Stimulated activated CD4-positive, alpha-beta T cell treated with anti-CD3 and anti-CD28 coated beads, Interleukin-15, amount 100 ng/mL, for 24 hours (primary cell): ENCODE results near the gene CDH16.
"Not testable (repeated sequence)": the region's sequence is repeated elsewhere in the genome, so short reads cannot be mapped to it uniquely, and the experiment has no call there.

Source experiments
- DNase-seq: peaks from one replicate; pipeline ENCODE4 v3.0.0-alpha.2; 2020

CDH16 gene

DNA sequence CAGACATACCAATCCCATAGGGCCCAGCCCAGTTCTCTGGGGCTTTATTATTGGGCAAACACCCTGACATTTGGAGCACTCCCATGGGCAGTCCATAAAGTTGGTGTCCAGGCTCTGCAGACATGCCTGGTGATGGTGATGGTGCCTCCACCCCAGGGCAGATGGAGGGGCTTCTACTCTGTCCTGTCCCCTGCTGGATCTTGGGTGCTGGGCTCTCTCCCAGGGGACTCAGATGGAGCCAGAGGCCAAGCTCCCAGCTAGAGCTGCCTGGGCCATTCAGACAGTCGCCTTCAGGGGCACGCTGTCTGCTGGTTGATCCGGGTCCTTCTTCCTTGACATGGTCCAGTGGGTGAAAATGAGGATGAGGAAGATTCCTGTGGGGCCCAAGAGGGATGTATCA, 10.6 kb downstream of the CDH16 start:
- no peak for DNase-seq

DNA sequence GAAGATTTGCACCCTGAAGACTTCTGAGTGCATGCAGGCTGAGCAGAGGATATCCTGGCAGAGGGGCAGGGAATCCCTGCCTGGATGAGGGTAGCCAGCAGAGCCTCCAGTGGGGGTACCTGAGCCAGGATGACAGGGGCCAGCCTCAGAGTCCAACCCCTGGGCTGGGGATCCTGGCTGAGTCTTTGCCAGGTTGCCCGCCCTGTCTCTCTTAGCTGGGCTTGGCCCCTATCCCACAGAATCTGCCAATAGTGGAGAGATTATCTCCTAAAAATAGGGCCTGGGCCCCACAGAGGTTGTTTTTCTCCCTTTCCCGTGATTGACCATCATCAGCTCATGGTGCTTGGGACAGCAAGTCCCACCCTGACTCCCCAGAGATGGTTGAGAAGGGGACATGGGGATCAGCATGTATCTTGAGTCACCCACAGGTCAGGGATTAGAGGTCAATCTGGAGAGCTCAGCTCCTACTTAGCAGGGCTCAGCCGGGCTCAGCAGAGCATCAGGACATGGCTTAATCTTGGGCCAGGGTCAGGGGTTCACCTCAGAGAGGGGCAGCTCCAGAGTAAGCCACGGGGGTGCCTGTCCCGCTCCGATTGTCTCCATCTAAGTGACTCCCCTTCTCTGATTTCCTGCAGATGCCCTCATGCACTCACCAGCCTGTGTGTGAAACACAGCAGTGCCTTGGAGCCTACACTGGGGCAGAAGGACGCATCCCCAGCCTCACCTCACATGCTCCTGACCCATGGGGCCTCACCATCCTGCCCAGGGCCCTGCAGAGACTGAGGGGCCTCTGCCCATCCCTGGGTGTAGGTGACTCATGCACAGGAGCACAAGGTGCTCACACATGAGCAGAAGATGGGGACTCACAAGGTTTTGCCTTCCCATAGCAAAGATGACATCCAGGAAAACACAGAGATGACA, 11.5 kb downstream of the CDH16 start:
- no peak for DNase-seq

DNA sequence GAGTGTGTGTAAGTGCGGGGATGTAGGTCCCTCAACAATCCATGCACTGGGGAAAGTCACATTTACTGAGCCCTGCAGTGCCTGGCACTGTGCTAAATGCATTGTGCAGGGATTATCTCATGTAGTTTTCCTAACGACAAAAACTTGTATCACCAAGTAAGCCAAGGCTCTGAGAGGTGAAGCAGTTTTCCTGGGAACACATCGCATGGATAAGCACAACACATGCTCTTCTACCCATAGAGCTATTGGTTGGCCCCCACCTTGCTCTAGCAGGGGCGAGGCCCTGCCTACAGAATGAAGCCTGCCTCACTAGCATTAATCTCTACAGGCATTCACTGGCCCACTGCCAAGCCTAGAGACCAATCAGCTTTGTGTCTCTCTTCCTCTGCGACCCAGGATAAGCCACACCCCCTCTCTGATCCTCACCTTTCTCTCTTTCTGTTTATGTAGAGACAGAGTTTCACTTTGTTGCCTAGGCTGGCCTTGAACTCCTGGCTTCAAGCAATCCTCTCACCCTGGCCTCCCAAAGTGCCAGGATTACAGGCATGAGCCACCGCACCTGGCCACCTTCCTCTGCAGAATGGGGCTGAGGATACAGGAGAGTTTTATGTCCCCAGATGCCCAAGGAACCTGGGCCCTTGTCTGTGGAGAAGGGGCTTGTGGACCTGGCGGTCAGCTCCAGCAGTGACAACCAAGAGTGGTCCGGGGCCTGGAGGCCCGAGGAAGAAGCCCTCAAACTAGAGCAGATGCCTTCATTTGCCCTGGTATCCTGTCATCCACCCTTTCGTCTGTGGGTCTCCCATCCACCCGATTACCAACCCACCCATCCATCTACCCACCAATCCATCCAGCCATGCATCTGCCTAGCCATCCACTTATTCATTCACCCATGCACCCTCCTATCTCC, 12.8 kb downstream of the CDH16 start:
- DNase-seq: peak; percentile 60

GRCh38 chr16:66904846-66905632, 13.6 kb downstream of the CDH16 start:
- no peak for DNase-seq

- no peak for DNase-seq
Observed at GRCh38 chr16:66904428-66904845, 14.2 kb downstream of the CDH16 start.

- no peak for DNase-seq
Observed at GRCh38 chr16:66903544-66904427, 14.9 kb downstream of the CDH16 start.

GRCh38 chr16:66902648-66903543, 15.8 kb downstream of the CDH16 start:
- no peak for DNase-seq

GRCh38 chr16:66901626-66902025, 17.1 kb downstream of the CDH16 start:
- DNase-seq: no peak

DNA sequence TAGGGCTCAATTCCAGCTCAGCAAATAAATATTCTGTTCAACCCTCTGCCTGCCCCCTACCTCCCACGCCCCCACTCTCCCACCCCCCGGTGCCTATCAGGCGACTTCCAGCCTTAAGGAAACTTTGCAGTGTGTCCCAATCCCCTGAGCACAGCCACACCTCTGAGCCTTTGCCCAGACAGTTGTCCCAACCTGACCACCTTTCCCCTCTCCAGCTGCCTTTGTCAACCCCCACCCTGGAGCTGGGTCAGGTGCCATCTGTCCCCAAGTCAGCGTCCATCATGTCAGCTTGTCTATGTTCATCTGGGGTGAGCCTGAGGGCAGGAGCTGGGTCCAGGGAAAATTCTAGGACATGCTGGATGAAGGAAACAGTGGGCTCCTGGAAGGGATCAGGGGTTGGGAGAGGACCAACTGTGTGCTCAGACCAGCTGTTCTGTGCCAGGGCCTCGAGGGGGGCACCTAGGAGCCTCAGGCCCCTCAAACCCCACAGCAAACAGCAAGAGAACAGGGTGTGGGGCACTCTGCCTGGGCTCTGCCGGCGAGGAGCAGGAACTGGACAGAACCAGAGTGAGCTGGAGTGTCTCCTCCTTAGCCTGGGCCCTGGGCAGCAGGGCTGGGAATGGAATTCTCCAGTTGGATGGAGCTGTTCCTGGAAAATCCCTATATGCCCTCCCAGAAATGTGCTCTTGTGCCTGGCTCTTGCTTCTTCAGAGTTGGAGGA, 17.8 kb downstream of the CDH16 start:
- no peak for DNase-seq

DNA sequence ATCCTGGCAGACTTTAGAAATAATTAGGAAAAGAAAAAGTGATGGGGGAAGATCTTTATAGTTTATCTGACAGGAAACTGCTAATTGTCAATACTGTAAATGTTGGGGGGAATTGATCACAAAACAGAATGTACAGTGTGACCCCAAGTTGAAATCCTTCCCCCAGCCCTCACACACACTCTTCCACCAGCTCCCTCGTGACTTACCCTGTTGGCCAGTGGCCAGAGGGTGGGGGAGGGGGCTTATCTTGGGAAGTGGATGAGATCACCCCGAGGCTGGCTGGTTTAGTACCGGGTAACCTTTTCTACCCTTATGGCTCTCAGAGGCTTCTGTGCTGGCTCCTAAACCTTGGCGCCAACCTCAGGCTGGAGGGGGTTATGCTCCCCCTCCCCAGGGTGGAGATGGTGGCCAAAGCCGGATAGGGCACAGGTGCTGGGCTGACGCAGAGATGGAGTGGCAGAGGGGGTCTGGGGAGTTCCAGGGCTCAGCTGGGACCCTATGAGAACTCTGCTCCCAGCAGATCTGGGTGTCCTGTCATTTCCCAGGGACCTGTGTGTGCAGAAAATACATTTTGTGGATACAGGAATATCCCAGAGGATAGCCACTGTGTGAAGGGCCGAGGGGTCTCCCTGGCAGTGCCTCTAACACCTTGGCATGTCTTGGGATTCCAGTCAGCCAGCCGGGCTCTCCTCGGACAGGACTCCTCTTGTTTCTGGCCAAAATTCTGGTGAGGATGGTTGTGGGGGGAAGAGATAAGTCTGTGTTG, 18.6 kb downstream of the CDH16 start:
- DNase-seq: no peak

DNA sequence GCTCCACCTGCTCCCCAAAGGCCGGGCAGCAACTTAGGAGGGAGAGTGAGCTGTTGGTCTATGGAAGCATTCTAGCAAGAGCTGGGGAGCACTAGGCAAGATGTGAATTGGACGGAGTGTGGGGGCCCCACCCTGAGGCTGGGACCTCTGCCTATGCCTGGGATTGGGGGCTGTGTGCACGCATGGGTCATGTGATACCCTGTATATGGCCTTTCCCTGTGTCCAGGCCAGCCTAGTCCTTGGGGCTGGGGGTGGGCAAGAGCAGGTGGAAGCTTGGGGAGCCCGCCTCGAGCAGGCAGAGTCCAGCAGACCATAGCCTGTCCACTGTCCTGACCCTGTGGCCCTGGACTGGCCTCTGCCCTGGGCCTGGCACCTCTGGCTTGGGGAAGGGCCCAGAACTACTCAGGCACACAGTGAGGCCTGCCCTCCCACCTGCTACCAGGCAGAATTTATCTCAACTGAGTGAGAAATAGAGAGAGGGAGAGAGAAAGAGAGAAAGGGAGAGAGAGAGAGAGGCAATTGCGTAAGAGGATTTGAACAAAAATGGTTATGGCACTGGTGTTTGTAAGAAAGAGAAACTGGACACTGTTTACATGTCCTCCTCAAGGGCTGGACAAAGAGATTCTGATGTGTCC, 19.3 kb downstream of the CDH16 start:
- DNase-seq: no peak

GRCh38 chr16:66898933-66899309, 19.8 kb downstream of the CDH16 start:
- no peak for DNase-seq

DNA sequence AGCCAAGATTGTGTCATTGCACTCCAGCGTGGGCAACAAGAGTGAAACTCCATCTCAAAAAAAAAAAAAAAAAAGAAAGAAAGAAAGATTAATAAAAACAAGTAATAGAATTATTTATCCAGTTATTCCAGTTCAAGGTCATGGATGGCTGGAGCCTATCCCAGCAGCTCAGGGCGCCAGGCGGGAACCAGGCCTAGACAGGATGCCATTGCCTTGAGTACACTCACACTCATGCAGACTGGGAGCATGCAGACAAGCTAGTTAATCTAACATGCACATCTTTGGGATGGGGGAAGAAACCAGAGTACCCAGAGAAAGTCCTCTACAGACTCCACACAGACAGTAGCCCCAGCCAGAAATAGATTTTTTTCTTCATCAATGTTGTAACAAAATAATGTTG, 20.5 kb downstream of the CDH16 start:
- no peak for DNase-seq

- DNase-seq: not testable (repeated sequence)
Observed at GRCh38 chr16:66896682-66897081, 22.0 kb downstream of the CDH16 start.

GRCh38 chr16:66895999-66896398, 22.7 kb downstream of the CDH16 start:
- no peak for DNase-seq

- no peak for DNase-seq
Observed at GRCh38 chr16:66895689-66895979, 23.1 kb downstream of the CDH16 start.

- DNase-seq: peak; percentile 64
Observed at GRCh38 chr16:66894948-66895688, 23.6 kb downstream of the CDH16 start.

GRCh38 chr16:66894055-66894454, 24.6 kb downstream of the CDH16 start:
- no peak for DNase-seq
